Activated T-cell treated with anti-CD3 and anti-CD28 coated beads, Interleukin-2, amount 50 U/mL, for 24 hours (primary cell): ENCODE results near the gene UGT2B15.
"Not testable (repeated sequence)": the region's sequence is repeated elsewhere in the genome, so short reads cannot be mapped to it uniquely, and the experiment has no call there.

ENCODE experiments used
- DNase-seq: peaks from one replicate; pipeline ENCODE4 v3.0.0-alpha.2; 2020
- H3K27ac Mint-ChIP-seq: 2 replicates; pipeline ENCODE4 v1.8.0; 2020; ENCODE audit warnings: mild to moderate bottlenecking, mixed read lengths
- H3K27me3 Mint-ChIP-seq: 2 replicates; pipeline ENCODE4 v1.8.0; 2020; ENCODE audit warnings: mixed read lengths
- H3K36me3 Mint-ChIP-seq: 2 replicates; pipeline ENCODE4 v1.8.0; 2020; ENCODE audit warnings: low read depth, mixed read lengths
- H3K4me1 Mint-ChIP-seq: 2 replicates; pipeline ENCODE4 v1.8.0; 2020; ENCODE audit warnings: low read depth, mixed read lengths
- H3K4me3 Mint-ChIP-seq: 2 replicates; pipeline ENCODE4 v1.8.0; 2020; ENCODE audit warnings: mild to moderate bottlenecking, moderate library complexity, mixed read lengths
- H3K9me3 Mint-ChIP-seq: 2 replicates; pipeline ENCODE4 v1.8.0; 2020; ENCODE audit warnings: mixed read lengths

The UGT2B15 gene

GRCh38 chr4:68670479-68670939 lies at the start of gene UGT2B15:
Gene UGT2B15 (minus strand): TSS chr4:68670652. CDS start chr4:68670618, 34 bp downstream.
- H3K9me3 Mint-ChIP-seq, DNase-seq: not testable (repeated sequence)

GRCh38 chr4:68719075-68719473 lies 48.6 kb upstream of the UGT2B15 start:
- Mint-ChIP-seq H3K27me3 (peaks cover 3% of the 10 kb centered on the region), H3K4me3 (no peak overlapping the region), H3K9me3 (no peaks in the 10 kb centered on the region), H3K4me1 (no peaks in the 10 kb centered on the region), H3K36me3 (no peaks in the 10 kb centered on the region), H3K27ac (no peak overlapping the region)
- no peak for DNase-seq

More at GRCh38 chr4:68670479-68670939, at the start of gene UGT2B15:
- H3K27me3 Mint-ChIP-seq, H3K27ac Mint-ChIP-seq, H3K4me1 Mint-ChIP-seq, H3K4me3 Mint-ChIP-seq, H3K36me3 Mint-ChIP-seq: not testable (repeated sequence)

GRCh38 chr4:68718447-68719074 lies 48.1 kb upstream of the UGT2B15 start:
- DNase-seq = no peak
- H3K9me3 Mint-ChIP-seq = no peaks in the 10 kb centered on the region
- H3K27me3 Mint-ChIP-seq = peaks cover 3% of the 10 kb centered on the region
- no peaks in the 10 kb centered on the region for H3K4me1 Mint-ChIP-seq
- no peak overlapping the region for H3K4me3 Mint-ChIP-seq
- no peaks in the 10 kb centered on the region for H3K36me3 Mint-ChIP-seq
- no peak overlapping the region for H3K27ac Mint-ChIP-seq

GRCh38 chr4:68717999-68718398 lies 47.5 kb upstream of the UGT2B15 start:
- H3K27me3 Mint-ChIP-seq = peaks cover 3% of the 10 kb centered on the region
- H3K27ac Mint-ChIP-seq = no peak overlapping the region
- no peak overlapping the region for H3K4me3 Mint-ChIP-seq
- DNase-seq = no peak
- no peaks in the 10 kb centered on the region for H3K4me1 Mint-ChIP-seq
- no peaks in the 10 kb centered on the region for H3K9me3 Mint-ChIP-seq
- no peaks in the 10 kb centered on the region for H3K36me3 Mint-ChIP-seq

GRCh38 chr4:68714400-68714799 lies 43.9 kb upstream of the UGT2B15 start:
- Mint-ChIP-seq H3K36me3 (no peaks in the 10 kb centered on the region), H3K27ac (no peak overlapping the region), H3K27me3 (peaks cover 3% of the 10 kb centered on the region), H3K4me3 (no peak overlapping the region), H3K9me3 (no peaks in the 10 kb centered on the region), H3K4me1 (no peaks in the 10 kb centered on the region)
- no peak for DNase-seq

- Mint-ChIP-seq H3K9me3 (no peaks in the 10 kb centered on the region), H3K4me3 (no peak overlapping the region)
Measured at GRCh38 chr4:68712207-68712606, 41.8 kb upstream of the UGT2B15 start.

GRCh38 chr4:68708566-68708965 lies 38.1 kb upstream of the UGT2B15 start:
- no peaks in the 10 kb centered on the region for H3K9me3 Mint-ChIP-seq
- no peak overlapping the region for H3K4me3 Mint-ChIP-seq
- H3K4me1 Mint-ChIP-seq = no peaks in the 10 kb centered on the region
- no peak for DNase-seq
- H3K27me3 Mint-ChIP-seq = no peaks in the 10 kb centered on the region
- H3K36me3 Mint-ChIP-seq = no peaks in the 10 kb centered on the region
- H3K27ac Mint-ChIP-seq = no peak overlapping the region

More at GRCh38 chr4:68712207-68712606, 41.8 kb upstream of the UGT2B15 start:
- H3K4me1 Mint-ChIP-seq = no peaks in the 10 kb centered on the region
- H3K27ac Mint-ChIP-seq = no peak overlapping the region
- no peak for DNase-seq
- H3K36me3 Mint-ChIP-seq = no peaks in the 10 kb centered on the region
- H3K27me3 Mint-ChIP-seq = peaks cover 3% of the 10 kb centered on the region

- not testable (repeated sequence) for H3K9me3 Mint-ChIP-seq, H3K4me3 Mint-ChIP-seq, H3K27ac Mint-ChIP-seq, H3K27me3 Mint-ChIP-seq, H3K4me1 Mint-ChIP-seq, H3K36me3 Mint-ChIP-seq, DNase-seq
Measured at GRCh38 chr4:68703168-68703567, 32.7 kb upstream of the UGT2B15 start.

- Mint-ChIP-seq H3K36me3 (no peaks in the 10 kb centered on the region), H3K27ac (no peak overlapping the region), H3K4me1 (no peaks in the 10 kb centered on the region), H3K27me3 (no peaks in the 10 kb centered on the region), H3K9me3 (no peaks in the 10 kb centered on the region), H3K4me3 (no peak overlapping the region)
- DNase-seq = no peak
Measured at GRCh38 chr4:68700152-68700551, 29.7 kb upstream of the UGT2B15 start.

- Mint-ChIP-seq H3K4me3 (no peak overlapping the region), H3K9me3 (peaks cover 10% of the 10 kb centered on the region)
Measured at GRCh38 chr4:68693325-68694075, 23.0 kb upstream of the UGT2B15 start.

GRCh38 chr4:68691186-68691585 lies 20.7 kb upstream of the UGT2B15 start:
- Mint-ChIP-seq H3K9me3 (peaks cover 12% of the 10 kb centered on the region), H3K27me3 (no peaks in the 10 kb centered on the region), H3K4me3 (no peak overlapping the region), H3K4me1 (no peaks in the 10 kb centered on the region), H3K36me3 (no peaks in the 10 kb centered on the region), H3K27ac (no peak overlapping the region)
- no peak for DNase-seq

More at GRCh38 chr4:68693325-68694075, 23.0 kb upstream of the UGT2B15 start:
- Mint-ChIP-seq H3K36me3 (no peaks in the 10 kb centered on the region), H3K27ac (no peak overlapping the region), H3K27me3 (no peaks in the 10 kb centered on the region), H3K4me1 (no peaks in the 10 kb centered on the region)
- no peak for DNase-seq

- DNase-seq = no peak
- H3K36me3 Mint-ChIP-seq = no peaks in the 10 kb centered on the region
- H3K4me1 Mint-ChIP-seq = no peaks in the 10 kb centered on the region
- H3K27me3 Mint-ChIP-seq = no peaks in the 10 kb centered on the region
- H3K9me3 Mint-ChIP-seq = peaks cover 6% of the 10 kb centered on the region
- no peak overlapping the region for H3K27ac Mint-ChIP-seq
- H3K4me3 Mint-ChIP-seq = no peak overlapping the region
Measured at GRCh38 chr4:68683034-68683433, 12.6 kb upstream of the UGT2B15 start.

- not testable (repeated sequence) for H3K27ac Mint-ChIP-seq, H3K4me1 Mint-ChIP-seq, H3K4me3 Mint-ChIP-seq, DNase-seq, H3K36me3 Mint-ChIP-seq, H3K27me3 Mint-ChIP-seq, H3K9me3 Mint-ChIP-seq
Measured at GRCh38 chr4:68681298-68681697, 10.8 kb upstream of the UGT2B15 start.

- H3K9me3 Mint-ChIP-seq = no peaks in the 10 kb centered on the region
- no peaks in the 10 kb centered on the region for H3K4me1 Mint-ChIP-seq
- H3K27me3 Mint-ChIP-seq = no peaks in the 10 kb centered on the region
- H3K36me3 Mint-ChIP-seq = no peaks in the 10 kb centered on the region
- no peak overlapping the region for H3K27ac Mint-ChIP-seq
- no peak for DNase-seq
- no peak overlapping the region for H3K4me3 Mint-ChIP-seq
Measured at GRCh38 chr4:68673143-68673542, 2.7 kb upstream of the UGT2B15 start.

GRCh38 chr4:68671217-68671616 lies 765 bp upstream of the UGT2B15 start:
- H3K27ac Mint-ChIP-seq, DNase-seq, H3K27me3 Mint-ChIP-seq, H3K9me3 Mint-ChIP-seq, H3K4me3 Mint-ChIP-seq, H3K4me1 Mint-ChIP-seq, H3K36me3 Mint-ChIP-seq: not testable (repeated sequence)
